Measurements from ENCODE around the gene ARPC1A.
A peak's percentile ranks its signal among the peaks of the same experiment; 100 is the strongest.
"Not testable (repeated sequence)": the region's sequence is repeated elsewhere in the genome, so short reads cannot be mapped to it uniquely, and the experiment has no call there.

The ARPC1A gene

DNA sequence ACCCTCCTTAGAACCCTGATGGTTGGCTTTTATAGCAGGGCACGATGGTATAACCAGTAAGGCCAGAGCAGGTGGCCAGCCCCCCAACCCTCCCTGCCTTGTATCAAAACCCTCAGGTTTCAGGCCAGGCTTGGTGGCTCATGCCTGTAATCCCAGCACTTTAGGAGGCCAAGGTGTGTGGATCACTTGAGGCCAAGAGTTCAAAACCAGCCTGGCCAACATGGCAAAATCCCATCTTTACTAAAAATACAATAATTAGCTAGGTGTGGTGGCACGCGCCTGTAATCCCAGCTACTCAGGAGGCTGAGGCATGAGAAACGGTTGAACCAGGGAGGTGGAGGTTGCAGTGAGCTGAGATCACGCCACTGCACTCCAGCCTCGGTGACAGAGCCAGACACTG, 3.0 kb upstream of the ARPC1A start:
- DNase-seq (ENCODE audit: low spot score) = not testable (repeated sequence)

DNA sequence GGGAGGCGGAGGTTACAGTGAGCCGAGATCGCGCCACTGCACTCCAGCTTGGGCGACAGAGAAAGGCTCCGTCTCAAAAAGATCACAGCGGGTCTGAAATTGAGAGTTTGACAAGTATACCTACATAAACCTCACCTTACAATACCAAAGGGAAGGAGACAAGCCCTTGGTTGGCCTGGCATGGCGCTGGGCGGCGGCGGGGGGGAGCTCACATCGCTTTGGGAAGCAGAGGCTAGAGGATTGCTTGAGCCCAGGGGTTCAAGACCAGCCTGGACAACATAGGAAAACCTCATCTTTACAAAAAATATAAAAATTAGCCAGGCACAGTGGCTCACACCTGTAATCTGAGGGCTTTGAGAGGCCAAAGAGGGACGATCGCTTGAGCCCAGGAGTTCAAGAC, 1.1 kb upstream of the ARPC1A start:
- no peak for DNase-seq (ENCODE audit: low spot score)

DNA sequence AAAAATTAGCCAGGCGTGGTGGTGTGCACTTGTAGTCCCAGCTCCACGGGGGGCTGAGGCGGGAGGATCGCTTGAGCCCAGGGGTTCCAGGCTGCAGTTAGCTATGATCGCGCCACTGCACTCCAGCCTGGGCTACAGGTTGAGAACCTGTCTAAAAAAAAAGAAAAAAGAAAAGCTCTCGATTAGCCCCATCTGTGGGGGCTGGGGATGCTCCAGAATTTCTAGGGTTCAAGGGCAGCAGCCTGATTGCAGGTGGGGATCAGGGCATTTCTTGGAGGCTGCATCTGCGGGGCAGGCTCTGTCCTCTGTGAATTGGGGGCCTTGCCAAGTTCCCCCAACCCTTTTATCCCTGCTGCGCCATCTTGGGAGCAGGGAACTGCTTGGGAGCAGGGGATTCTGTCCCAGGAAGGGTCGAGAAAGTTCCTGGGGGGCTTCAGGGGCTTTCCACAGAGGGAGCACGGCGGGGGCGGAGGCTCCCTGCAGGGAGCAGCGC, 651 bp upstream of the ARPC1A start:
- no peak for DNase-seq (ENCODE audit: low spot score)

DNA sequence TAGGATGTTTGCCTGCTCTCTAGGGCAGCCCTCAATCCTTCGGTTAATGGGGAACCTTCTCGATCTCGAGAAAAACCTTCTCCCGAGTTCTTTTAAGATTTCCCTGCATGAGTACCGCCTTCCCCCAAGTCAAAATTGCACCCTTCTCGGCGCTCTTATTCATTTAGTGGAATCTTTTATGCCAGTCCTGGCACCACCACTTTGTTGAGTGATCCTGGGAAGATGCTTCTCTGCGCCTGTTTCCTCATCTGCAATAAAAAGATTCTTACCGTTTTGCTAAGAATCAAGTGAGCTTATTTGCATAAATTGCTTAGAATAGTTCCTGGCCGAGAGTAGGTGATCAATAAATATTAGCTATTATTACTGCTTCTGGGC, 697 bp downstream of the ARPC1A start:
- no peak for DNase-seq (ENCODE audit: low spot score)

DNA sequence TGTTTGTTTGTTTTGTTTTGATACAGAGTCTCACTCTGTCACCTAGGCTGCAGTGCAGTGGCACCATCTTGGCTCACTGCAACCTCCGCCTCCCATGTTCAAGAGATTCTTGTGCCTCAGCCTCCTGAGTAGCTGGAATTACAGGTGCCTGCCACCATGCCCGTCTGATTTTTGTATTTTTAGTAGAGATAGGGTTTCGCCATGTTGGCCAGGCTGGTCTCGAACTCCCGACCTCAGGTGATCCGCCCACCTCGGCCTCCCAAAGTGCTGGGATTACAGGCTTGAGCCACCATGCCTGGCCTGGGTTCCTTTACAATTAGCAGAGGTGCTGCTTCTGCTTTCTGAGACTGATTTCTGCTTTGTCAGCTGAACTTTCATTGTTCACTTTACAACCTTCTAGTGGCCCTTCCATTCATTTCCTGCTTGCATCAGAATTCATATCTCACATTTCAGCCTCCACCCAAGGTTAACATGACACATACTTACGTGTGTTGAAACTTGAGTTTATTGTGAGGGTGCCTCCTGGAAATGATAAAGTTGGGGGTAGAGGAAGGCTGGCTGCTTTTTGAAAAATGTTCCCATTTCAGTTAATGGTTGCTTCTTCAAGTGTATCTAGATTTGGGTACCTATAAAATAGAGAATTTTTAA, 4.7 kb downstream of the ARPC1A start:
- DNase-seq (ENCODE audit: low spot score) = peak; percentile 55

DNA sequence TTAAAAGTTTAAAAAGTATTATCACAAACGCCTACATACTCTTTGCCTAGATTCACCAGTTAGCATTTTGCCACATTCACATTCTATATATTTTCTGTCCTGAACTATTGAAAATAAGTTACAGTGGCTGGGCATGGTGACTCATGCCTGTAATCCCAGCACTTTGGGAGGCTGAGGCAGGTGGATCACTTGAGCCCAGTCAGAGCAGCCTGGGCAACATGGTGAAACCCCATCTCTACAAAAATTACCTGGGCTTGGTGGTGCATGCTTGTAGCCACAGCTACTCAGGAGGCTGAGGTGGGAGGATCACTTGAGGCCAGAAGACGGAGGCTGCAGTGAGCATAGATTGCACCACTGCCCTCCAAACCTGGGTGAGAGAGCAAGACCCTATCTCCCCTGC, 5.3 kb downstream of the ARPC1A start:
- DNase-seq (ENCODE audit: low spot score) = no peak

DNA sequence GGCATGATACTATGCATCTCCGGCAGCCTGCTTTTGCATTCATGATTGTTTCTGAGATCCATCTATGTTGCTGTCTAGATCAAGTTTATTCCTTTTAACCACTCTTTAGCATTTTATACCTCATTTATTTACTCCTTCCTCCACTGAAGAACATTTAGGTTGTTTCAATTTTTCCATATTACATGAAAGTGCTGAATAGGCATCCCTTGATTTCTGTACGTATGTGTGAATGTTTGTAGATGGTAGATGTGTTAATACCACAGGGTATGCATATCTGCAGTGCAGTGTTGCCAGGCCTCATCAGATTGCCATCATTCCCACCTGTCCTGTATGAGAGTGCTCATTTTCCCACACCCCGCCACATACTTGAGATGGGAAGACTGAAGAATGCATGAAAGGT, 13.9 kb downstream of the ARPC1A start:
- no peak for DNase-seq (ENCODE audit: low spot score)

DNA sequence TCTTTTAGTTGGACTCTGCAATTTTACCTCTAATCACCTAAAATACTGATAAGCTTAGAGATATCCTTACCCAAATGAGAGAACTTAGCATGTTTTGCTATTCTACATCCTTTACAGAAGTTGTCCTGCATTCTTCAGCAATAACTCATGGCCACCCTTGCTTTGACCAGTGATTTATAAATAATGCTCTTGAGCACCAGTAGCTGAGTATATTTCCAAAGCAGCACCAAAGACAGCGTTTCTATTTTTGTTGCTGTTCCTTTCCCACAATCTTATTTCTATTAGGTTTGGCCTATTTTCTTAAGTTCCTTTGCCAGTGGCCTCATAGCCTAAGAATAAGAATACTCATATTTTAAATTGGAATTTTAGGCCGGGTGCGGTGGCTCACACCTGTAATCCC, 15.0 kb downstream of the ARPC1A start:
- peak; percentile 26 for DNase-seq (ENCODE audit: low spot score)

DNA sequence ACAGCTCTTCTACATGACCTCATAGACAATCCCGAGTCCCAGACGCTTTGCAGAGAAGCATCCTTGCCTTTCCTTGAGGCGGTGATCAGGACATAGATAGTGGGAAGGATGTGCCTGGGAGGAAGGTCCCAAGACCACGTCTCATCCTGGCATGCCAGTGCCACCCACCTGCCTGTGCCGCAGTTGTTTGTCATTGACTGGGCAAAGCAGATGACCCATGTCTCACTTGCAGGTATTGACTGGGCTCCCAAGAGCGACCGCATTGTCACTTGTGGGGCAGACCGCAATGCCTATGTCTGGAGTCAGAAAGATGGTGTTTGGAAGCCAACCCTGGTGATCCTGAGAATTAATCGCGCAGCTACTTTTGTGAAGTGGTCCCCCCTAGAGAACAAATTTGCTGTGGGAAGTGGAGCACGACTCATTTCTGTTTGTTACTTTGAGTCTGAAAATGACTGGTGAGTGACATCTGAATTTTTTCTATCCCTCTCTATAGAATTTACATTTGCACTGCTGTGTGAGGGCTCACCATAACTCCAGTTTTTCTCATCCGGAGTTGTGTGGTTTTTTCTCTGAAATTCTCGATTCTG, 18.5 kb downstream of the ARPC1A start:
- DNase-seq (ENCODE audit: low spot score) = no peak

DNA sequence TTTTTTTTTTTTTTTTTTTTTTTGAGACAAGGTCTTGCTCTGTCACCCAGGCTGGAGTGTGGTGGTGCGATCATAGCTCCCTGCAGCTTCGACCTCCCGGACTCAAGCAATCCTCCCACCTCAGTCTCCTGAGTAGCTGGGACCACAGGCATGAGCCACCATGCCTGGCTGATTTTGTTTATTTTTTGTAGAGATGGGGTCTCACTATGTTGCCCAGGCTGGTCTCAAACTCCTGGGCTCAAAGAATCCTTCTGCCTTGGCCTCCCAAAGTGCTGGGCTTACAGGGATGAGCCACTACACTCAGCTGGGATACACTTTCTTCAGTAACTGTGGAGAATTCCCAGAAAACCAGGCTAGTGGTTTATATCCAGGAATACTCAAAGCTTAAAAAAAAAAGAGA, 24.9 kb downstream of the ARPC1A start:
- DNase-seq (ENCODE audit: low spot score) = not testable (repeated sequence)

DNA sequence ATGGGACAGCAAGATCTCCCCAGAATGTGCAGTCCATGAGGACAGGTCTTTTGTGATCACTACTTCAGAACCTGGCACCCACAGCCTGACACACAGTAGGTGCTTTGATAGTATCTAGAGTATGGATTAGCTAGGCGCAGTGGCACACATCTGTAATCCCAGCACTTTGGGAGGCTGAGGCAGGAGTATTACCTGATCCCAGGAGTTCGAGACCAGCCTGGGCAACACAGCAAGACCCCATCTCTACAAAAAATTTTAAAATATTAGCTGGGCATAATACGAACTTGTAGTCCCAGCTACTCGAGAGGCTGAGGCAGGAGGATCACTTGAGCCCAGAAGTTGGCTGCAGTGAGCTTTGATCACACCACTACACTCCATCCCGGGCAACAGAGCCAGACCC, 26.5 kb downstream of the ARPC1A start:
- DNase-seq (ENCODE audit: low spot score) = no peak

DNA sequence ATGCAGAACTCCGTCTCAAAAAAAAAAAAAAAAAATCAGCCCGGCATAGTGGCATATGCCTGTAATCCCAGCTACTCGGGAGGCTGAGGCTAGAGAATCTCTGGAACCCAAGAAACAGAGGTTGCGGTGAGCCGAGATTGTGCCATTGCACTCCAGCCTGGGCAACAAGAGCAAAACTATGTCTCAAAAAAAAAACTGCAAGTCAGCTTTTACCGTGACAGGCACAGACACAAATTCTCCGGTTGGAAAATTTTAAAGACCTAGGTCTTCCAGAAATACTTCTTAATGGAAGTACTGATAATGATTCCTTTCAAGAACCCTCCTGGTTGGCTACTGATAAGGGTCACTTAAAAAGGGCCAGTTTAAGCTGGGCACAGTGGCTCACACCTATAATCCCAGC, 29.4 kb downstream of the ARPC1A start:
- no peak for DNase-seq (ENCODE audit: low spot score)

DNA sequence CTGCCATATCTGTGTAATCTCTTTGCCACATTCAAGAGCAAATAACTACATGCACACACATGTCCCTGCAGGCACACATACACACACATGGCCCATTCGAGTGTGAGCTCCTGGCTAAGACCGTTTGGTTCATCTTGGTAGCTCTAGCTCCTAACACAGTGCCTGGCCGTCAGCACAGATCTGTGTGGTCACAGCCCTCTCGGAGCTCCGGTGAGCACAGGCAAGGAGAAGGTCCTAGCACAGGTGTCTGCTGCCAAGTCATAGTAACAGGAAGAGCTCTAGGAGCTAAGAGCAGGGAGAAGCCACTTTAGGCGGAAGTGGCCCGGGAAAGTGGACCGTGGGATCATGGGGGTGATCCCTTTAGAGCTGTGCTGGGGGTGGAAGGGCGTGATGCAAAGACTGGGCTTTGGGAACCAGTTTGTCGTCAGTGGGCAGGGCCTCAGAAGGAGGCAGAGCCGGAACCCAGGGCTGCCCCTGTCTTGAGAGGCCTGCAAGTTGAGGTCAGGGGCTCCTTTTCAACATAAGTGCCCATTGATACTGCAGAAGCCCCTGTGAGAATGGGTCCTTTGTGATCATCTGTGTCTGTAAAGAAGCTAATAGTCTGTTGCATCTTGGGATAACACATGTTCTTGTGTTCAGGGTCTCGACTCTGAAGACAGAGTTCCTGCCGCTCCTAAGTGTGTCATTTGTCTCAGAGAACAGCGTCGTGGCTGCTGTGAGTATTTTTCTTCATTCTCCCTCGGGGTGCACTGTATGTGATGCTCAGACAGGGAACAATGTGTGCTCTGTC, 32.2 kb downstream of the ARPC1A start:
- DNase-seq (ENCODE audit: low spot score) = no peak

DNA sequence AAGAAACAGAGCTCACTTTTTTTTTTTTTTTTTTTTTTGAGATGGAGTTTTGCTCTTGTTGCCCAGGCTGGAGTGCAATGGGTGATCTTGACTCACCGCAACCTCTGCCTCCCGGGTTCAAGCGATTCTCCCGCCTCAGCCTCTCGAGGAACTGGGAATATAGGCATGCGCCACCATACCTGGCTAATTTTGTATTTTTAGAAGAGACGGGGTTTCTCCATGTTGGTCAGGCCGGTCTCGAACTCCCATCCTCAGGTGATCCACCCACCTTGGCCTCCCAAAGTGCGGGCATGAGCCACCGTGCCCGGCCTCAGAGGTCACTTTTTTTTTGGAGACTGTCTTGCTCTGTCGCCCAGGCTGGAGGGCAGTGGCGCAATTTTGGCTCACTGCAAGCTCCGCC, 32.8 kb downstream of the ARPC1A start:
- not testable (repeated sequence) for DNase-seq (ENCODE audit: low spot score)

DNA sequence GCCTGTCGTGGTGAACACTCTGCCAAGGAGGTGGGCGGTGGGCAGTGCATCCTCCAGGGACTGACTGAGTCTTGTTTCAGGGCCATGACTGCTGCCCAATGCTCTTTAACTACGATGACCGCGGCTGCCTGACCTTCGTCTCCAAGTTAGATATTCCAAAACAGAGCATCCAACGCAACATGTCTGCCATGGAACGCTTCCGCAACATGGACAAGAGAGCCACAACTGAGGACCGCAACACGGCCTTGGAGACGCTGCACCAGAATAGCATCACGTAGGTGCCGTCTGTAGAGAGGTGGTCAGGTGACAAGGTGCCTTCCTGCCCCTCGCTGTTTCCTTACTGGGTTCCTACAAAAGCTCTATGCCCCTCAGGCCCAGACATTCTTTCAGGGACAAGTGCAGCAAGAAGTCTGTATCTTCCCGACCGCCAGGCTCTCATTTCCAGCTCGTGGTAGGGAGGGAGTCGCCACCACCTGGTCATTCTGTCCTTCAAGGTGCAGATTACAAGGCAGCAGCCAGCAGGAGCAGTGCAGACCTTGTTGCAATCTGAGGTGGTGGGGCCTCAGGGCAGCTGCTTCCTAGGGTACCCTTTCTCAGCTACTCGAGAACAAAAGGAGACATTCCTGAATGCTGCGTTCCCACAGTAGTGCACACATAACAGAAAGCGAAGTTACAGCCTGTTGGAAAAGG, 33.9 kb downstream of the ARPC1A start:
- no peak for DNase-seq (ENCODE audit: low spot score)

DNA sequence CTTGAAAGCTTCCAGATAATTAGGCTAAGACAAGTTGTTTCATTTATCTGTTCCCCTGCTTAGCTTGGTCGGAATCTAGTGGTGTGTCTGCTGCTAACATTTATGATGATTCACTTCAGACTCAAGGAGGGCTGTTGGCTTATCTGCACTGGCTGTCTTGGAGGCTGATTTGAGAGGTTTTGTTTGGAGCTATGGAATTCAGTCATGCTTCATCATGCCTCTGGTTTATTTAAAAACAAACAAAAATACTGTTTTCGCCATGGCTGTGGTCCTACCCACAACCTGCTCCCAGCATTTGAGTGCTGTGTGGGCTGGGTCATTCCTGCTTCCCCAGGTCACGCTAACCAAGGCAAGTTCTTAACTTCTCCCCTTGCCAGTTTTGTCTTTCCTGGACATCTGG, 37.1 kb downstream of the ARPC1A start:
- peak; percentile 83 for DNase-seq (ENCODE audit: low spot score)

DNA sequence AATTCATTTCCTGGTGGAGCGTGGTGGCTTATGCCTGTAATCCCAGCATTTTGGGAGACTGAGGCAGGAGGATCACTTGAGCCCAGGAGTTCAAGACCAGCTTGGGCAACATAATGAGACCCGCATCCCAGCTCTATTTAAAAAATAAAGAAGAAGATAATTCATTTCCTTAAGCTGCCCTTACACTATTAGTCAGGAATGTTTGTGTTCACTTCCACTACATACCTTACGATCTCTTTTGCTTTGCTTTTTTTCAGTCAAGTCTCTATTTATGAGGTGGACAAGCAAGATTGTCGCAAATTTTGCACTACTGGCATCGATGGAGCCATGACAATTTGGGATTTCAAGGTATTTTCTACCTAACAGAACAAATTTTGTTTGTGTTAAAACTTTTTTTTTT, 37.6 kb downstream of the ARPC1A start:
- no peak for DNase-seq (ENCODE audit: low spot score)

DNA sequence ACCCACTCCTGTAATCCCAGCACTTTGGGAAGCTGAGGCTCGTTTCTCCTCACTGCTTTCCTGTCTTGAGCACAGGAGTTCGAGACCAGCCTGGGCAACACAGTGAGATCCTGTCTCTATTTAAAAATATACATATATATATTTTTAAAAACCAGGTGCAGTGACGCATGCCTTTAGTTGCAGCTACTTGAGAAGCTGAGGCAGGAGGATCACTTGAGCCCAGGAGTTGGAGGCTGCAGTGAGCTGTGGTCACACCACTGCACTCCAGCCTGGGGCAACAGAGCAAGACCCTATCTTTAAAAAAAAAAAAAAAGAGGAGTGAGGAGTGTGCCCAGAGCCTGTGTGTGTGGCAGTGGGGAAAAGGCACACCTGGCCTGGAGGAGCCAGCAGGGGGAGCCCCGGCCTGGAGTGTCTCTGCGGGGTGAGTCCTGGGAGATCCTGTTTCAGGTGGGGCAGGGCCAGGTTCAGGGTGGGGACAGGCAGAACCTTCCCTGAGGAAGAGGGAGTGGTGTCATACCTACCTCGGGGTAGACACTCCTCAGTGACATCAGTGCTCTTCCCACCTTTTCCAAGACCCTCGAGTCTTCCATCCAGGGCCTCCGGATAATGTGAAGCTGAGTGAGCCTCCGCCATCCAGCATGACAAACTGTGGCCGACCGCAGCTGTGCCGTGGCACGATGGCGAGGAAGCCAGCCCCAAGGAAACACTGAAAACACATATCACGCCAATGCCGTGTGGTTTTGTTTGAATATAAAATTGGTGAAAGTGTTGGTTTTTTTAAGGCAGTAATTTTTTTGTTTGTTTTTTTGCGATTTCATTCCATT, 39.8 kb downstream of the ARPC1A start:
- DNase-seq (ENCODE audit: low spot score) = no peak

DNA sequence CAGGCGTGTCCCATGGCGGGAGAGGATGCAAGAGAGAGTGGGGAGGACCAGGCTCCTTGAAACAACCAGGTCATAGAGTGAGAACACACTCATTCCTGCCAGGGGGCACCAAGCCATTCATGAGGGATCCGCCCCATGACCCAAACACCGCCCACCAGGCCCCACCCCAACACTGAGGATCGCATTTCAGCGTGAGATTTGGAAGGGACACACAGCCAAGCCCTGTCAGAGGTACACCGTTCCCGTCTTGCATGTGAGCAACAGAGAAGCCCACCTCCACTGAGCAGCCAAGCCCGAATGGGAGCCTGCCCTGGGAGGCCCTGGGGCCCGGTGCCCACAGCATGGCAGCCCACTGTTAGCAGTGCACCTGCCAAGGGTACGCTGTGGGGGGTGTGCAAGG, 40.9 kb downstream of the ARPC1A start:
- DNase-seq (ENCODE audit: low spot score) = no peak

DNA sequence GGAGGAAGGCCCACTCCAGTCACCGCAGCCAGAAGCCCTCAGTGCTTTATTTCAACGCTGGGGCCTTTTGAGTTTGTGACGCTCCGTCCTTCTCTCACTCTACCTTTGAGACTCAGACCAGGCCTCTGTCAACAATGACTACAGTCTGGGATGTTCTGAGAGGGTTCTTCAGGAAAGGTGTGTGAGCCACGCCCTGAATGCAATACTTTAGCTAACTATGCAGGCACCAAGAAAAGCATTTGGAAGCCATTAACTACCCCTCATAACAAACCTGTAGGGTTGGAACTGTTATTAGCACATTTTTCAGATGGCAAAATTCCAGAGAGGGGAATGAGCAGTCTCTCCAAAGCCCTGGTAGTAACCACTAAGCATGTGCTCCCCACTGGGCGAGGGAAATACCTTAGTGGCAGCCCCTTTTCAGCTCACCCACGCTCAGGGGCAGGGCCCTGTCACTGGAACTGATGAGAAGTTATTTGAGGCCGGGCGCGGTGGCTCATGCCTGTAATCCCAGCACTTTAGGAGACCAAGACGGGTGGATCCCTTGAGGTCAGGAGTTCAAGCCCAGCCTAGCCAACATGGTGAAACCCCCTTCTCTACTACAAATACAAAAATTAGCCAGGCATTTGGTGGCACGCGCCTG, 43.2 kb downstream of the ARPC1A start:
- DNase-seq (ENCODE audit: low spot score) = no peak

DNA sequence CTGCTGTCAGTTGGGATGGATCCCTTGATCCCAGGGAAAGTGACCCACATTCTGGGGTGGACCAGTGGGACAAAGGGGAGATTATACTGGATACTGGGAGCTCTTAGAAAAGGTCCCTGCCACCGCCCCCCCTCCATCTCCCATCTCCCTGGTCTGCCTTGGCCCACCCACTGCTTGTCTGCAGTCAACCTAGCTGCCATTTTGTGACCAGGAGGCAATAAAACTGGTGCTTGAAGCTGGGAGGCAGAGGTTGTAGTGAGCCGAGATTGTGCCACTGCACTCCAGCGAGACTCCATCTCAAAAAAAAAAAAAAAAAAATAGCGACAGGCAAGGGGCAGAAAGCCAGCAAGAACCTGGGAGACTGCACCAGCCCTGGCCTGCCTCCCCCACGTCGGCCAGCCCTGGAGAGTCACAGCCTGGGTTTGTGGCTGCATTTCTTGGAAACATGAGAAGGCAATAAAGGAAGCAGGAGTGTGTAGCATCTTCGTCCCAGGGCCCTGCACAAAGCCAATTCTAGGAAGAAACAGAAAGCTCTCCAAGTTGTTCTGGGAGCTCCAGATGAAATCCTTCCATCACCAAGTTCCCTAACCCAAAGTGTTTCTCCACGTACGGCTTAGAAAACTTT, 44.2 kb downstream of the ARPC1A start:
- DNase-seq (ENCODE audit: low spot score) = peak; percentile 59
